HCT116 (cell line): ENCODE measurements around the gene ANO2. TPM values are rescaled to one million over a fixed set of nuclear protein-coding genes. Genes with fewer than 3 reads are reported as not detected.
A peak's percentile ranks its signal among the peaks of the same experiment; 100 is the strongest.

Experiments used
- ATAC-seq: fragments of 200-7000 bp; cut with Tn5 transposase; 2 replicates; pipeline ENCODE4 v1.9.1; 2020; ENCODE audit warnings: mild to moderate bottlenecking, moderate library complexity
- BruUV-seq: library from RNA; stranded (reverse); fragments of 400-500 nt; replicated peaks from 2 replicates; lab custom pipeline; 2021; lab: Mats Ljungman, UMichigan
- CTCF ChIA-PET: fragments of 300-600 bp; sonication (Branson Sonifier 250); formaldehyde crosslinking; loops from one replicate; lab custom pipeline; 2021; ENCODE audit warnings: antibody characterized with exemption; lab: Charles Lee
- POLR2A ChIA-PET: fragments of 300-600, 350-600 bp; sonication (Branson Sonifier 250); formaldehyde crosslinking; loops from one replicate; lab custom pipeline; 2021; ENCODE audit warnings: antibody characterized with exemption; lab: Charles Lee
- RAD21 ChIA-PET, 2 experiments: fragments of 300-600 bp; sonication (Branson Sonifier 250); formaldehyde crosslinking; loops; one replicate each; lab custom pipeline; 2023; ENCODE audit warnings: low total read pairs in 2 of 2; ENCODE audit not compliant: uncharacterized antibody in 2 of 2, unreplicated experiment in 2 of 2, low non-redundant PET in 1 of 2; lab: Charles Lee
- DNase-seq: peaks from one replicate; pipeline ENCODE4 v3.0.0-alpha.2; 2010; ENCODE audit warnings: low read depth, low spot score
- H2AFZ ChIP-seq: fragments of 200-600 bp; shearing (Covaris generic), sonication (generic); 2 replicates; pipeline ENCODE4 v1.6.1; 2017; ENCODE audit warnings: low read depth, mixed run types, mixed read lengths, antibody characterized with exemption, low read length; ENCODE audit not compliant: poor library complexity, severe bottlenecking
- H3K27ac ChIP-seq: 2 replicates; pipeline ENCODE4 v1.5.1; 2012; ENCODE audit warnings: low read depth, low read length
- H3K27me3 ChIP-seq: fragments of 200-600 bp; sonication (generic); 2 replicates; pipeline ENCODE4 v1.6.1; 2016; ENCODE audit warnings: mixed run types, low read length, mixed read lengths; ENCODE audit not compliant: insufficient read depth
- H3K36me3 ChIP-seq, 2 experiments: fragments of 200-500 bp in 1 of 2; fragments of 200-600 bp in 1 of 2; sonication (Bioruptor generic) in 1 of 2; sonication (generic) in 1 of 2; 2 replicates each; pipeline versions ENCODE4 v1.5.1 to v1.6.1; 2014 to 2016; ENCODE audit warnings: low read length in 2 of 2, inconsistent platforms in 1 of 2, mixed read lengths in 1 of 2, mixed run types in 1 of 2; ENCODE audit not compliant: insufficient read depth in 2 of 2, control insufficient read depth in 1 of 2
- H3K4me1 ChIP-seq, 2 experiments: fragments of 200-600 bp in 1 of 2; sonication (generic) in 1 of 2; 2 replicates each; pipeline versions ENCODE4 v1.5.1 to v1.6.1; 2012 to 2017; ENCODE audit warnings: low read length in 2 of 2, inconsistent platforms in 1 of 2, mild to moderate bottlenecking in 1 of 2, mixed read lengths in 1 of 2, mixed run types in 1 of 2, moderate library complexity in 1 of 2; ENCODE audit not compliant: insufficient read depth in 2 of 2, control insufficient read depth in 1 of 2
- H3K4me2 ChIP-seq: fragments of 200-600 bp; sonication (generic); 2 replicates; pipeline ENCODE4 v1.6.1; 2017; ENCODE audit warnings: mixed run types, low read length, mixed read lengths
- H3K4me3 ChIP-seq, 2 experiments: fragments of 200-600 bp in 1 of 2; sonication (generic) in 1 of 2; replicated peaks in 1 of 2; 2 replicates each; pipeline ENCODE4 v1.5.1; 2011 to 2016; ENCODE audit warnings: low read length in 2 of 2, control low read depth in 1 of 2, low read depth in 1 of 2, mild to moderate bottlenecking in 1 of 2, mixed read lengths in 1 of 2, mixed run types in 1 of 2
- H3K79me2 ChIP-seq: fragments of 200-600 bp; sonication (generic); 2 replicates; pipeline ENCODE4 v1.6.1; 2017; ENCODE audit warnings: mild to moderate bottlenecking, mixed run types, low read length, moderate library complexity, mixed read lengths; ENCODE audit not compliant: insufficient read depth
- H3K9ac ChIP-seq: fragments of 200-600 bp; sonication (generic); 2 replicates; pipeline ENCODE4 v1.6.1; 2016; ENCODE audit warnings: low read length, mixed read lengths
- H3K9me2 ChIP-seq: fragments of 200-600 bp; sonication (generic), shearing (Covaris generic); 2 replicates; pipeline ENCODE4 v1.6.1; 2017; ENCODE audit warnings: mixed run types, mild to moderate bottlenecking, moderate library complexity; ENCODE audit not compliant: insufficient read depth
- H3K9me3 ChIP-seq, 2 experiments: fragments of 200-500 bp in 1 of 2; fragments of 200-600 bp in 1 of 2; sonication (Bioruptor generic) in 1 of 2; sonication (generic) in 1 of 2; 2 replicates each; pipeline ENCODE4 v1.6.1; 2014 to 2017; ENCODE audit warnings: low read length in 2 of 2, mixed read lengths in 2 of 2, inconsistent platforms in 1 of 2, low read depth in 1 of 2, mild to moderate bottlenecking in 1 of 2, mixed run types in 1 of 2, moderate library complexity in 1 of 2; ENCODE audit not compliant: control insufficient read depth in 1 of 2, insufficient read depth in 1 of 2
- H4K20me1 ChIP-seq: fragments of 200-600 bp; sonication (generic), shearing (Covaris generic); 2 replicates; pipeline ENCODE4 v1.6.1; 2017; ENCODE audit warnings: mixed run types, mild to moderate bottlenecking, moderate library complexity; ENCODE audit not compliant: insufficient read depth
- CBX3 ChIP-seq: IDR thresholded peaks from 2 replicates; pipeline ENCODE4 v1.6.1; 2012; ENCODE audit warnings: low read depth
- EGR1 ChIP-seq: IDR thresholded peaks from 2 replicates; pipeline ENCODE4 v1.6.1; 2012; ENCODE audit warnings: low read depth
- ELF1 ChIP-seq: IDR thresholded peaks from 2 replicates; pipeline ENCODE4 v1.6.1; 2012; ENCODE audit warnings: low read depth, borderline replicate concordance
- FOSL1 ChIP-seq: IDR thresholded peaks from 2 replicates; pipeline ENCODE4 v1.6.1; 2012; ENCODE audit warnings: low read depth
- JUND ChIP-seq: IDR thresholded peaks from 2 replicates; pipeline ENCODE4 v1.6.1; 2012
- POLR2AphosphoS5 ChIP-seq: IDR thresholded peaks from 2 replicates; pipeline ENCODE4 v1.6.1; 2011; ENCODE audit warnings: mild to moderate bottlenecking, low read depth, low read length, moderate library complexity
- RAD21 ChIP-seq: IDR thresholded peaks from 2 replicates; pipeline ENCODE4 v1.6.1; 2012; ENCODE audit warnings: low read depth, mild to moderate bottlenecking
- SP1 ChIP-seq: IDR thresholded peaks from 2 replicates; pipeline ENCODE4 v1.6.1; 2012; ENCODE audit warnings: low read depth
- SRF ChIP-seq: IDR thresholded peaks from 2 replicates; pipeline ENCODE4 v1.6.1; 2012; ENCODE audit warnings: low read depth
- ZFX ChIP-seq: fragments of 450-650 bp; IDR thresholded peaks from 2 replicates; pipeline ENCODE4 v1.6.1; 2017
- intact Hi-C: fragments of 100-400 bp; cut with micrococcal nuclease; formaldehyde crosslinking; loops from 2 replicates; pipeline ENCODE4 v1.10.0; 2022
- total RNA-seq: library from RNA; stranded (reverse); gene quantifications from one replicate; pipeline ENCODE4 v1.2.1, GENCODE V29; 2021; ENCODE audit not compliant: unreplicated experiment
- TF ChIP-seq, protein P1 (sequence below): IDR thresholded peaks from 2 replicates; pipeline ENCODE4 v1.6.1; 2011; ENCODE audit warnings: mild to moderate bottlenecking, low read length, moderate library complexity; ENCODE audit not compliant: insufficient replicate concordance; ENCODE audit errors: extremely low read depth
- TF ChIP-seq, protein P2 (sequence below): IDR thresholded peaks from 2 replicates; pipeline ENCODE4 v1.6.1; 2012; ENCODE audit warnings: low read depth
- TF ChIP-seq, protein P3 (sequence below): IDR thresholded peaks from 2 replicates; pipeline ENCODE4 v1.6.1; 2012
- TF ChIP-seq, protein P4 (sequence below), 3 experiments: fragments of 200-600 bp in 1 of 3; sonication (generic) in 1 of 3; IDR thresholded peaks in 2 of 3; conservative IDR thresholded peaks in 1 of 3; 2 replicates each; pipeline ENCODE4 v1.5.1; 2012 to 2017; ENCODE audit warnings: low read depth in 2 of 3, low read length in 2 of 3, antibody characterized with exemption in 1 of 3, borderline replicate concordance in 1 of 3, control low read depth in 1 of 3, mild to moderate bottlenecking in 1 of 3, mixed read lengths in 1 of 3, mixed run types in 1 of 3, moderate library complexity in 1 of 3; ENCODE audit not compliant: insufficient read depth in 1 of 3

ANO2 gene
- total RNA-seq, 1 experiment from 2014 or later, result not detected

DNA sequence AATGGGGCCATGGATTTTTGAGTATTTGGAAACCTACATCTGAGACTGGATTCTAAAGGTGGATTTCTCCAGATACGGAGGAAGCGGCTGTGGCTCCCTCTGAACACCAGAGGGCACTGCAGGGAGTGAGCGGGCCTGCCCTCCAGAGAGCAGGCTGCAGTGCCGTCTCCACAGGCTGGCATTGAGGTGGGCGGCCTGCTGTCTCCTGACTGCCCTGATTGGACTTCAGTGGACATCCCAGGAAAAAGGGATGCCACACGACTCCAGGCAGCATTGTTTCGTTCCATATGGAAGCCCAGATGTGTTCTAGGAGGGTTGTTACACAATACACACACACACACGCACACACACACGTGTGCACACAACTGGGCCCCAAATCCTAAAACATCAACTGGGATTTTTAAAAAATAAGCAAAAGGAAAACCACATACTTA lies 20.9 kb upstream of the ANO2 start:
- no peaks in the 10 kb centered on the region for H3K79me2 ChIP-seq
- no peaks in the 10 kb centered on the region; a peak in 1 of 4 replicates for H3K4me1 ChIP-seq
- intact Hi-C loops, result loop anchor here (1.0 kb wide), 1 partner anchor 72 kb away; no protein-coding TSS in a partner anchor
- TF ChIP-seq, protein P1, sequence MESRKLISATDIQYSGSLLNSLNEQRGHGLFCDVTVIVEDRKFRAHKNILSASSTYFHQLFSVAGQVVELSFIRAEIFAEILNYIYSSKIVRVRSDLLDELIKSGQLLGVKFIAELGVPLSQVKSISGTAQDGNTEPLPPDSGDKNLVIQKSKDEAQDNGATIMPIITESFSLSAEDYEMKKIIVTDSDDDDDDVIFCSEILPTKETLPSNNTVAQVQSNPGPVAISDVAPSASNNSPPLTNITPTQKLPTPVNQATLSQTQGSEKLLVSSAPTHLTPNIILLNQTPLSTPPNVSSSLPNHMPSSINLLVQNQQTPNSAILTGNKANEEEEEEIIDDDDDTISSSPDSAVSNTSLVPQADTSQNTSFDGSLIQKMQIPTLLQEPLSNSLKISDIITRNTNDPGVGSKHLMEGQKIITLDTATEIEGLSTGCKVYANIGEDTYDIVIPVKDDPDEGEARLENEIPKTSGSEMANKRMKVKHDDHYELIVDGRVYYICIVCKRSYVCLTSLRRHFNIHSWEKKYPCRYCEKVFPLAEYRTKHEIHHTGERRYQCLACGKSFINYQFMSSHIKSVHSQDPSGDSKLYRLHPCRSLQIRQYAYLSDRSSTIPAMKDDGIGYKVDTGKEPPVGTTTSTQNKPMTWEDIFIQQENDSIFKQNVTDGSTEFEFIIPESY, result no peak
- TF ChIP-seq ELF1 (no peak), ZFX (no peak), POLR2AphosphoS5 (no peak), SP1 (no peak), JUND (no peak), SRF (no peak), RAD21 (peak; percentile 47), FOSL1 (no peak), EGR1 (no peak), CBX3 (no peak)
- TF ChIP-seq, protein P2, sequence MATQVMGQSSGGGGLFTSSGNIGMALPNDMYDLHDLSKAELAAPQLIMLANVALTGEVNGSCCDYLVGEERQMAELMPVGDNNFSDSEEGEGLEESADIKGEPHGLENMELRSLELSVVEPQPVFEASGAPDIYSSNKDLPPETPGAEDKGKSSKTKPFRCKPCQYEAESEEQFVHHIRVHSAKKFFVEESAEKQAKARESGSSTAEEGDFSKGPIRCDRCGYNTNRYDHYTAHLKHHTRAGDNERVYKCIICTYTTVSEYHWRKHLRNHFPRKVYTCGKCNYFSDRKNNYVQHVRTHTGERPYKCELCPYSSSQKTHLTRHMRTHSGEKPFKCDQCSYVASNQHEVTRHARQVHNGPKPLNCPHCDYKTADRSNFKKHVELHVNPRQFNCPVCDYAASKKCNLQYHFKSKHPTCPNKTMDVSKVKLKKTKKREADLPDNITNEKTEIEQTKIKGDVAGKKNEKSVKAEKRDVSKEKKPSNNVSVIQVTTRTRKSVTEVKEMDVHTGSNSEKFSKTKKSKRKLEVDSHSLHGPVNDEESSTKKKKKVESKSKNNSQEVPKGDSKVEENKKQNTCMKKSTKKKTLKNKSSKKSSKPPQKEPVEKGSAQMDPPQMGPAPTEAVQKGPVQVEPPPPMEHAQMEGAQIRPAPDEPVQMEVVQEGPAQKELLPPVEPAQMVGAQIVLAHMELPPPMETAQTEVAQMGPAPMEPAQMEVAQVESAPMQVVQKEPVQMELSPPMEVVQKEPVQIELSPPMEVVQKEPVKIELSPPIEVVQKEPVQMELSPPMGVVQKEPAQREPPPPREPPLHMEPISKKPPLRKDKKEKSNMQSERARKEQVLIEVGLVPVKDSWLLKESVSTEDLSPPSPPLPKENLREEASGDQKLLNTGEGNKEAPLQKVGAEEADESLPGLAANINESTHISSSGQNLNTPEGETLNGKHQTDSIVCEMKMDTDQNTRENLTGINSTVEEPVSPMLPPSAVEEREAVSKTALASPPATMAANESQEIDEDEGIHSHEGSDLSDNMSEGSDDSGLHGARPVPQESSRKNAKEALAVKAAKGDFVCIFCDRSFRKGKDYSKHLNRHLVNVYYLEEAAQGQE, result no peak
- TF ChIP-seq, protein P3, sequence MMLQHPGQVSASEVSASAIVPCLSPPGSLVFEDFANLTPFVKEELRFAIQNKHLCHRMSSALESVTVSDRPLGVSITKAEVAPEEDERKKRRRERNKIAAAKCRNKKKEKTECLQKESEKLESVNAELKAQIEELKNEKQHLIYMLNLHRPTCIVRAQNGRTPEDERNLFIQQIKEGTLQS, result no peak
- TF ChIP-seq, protein P4, sequence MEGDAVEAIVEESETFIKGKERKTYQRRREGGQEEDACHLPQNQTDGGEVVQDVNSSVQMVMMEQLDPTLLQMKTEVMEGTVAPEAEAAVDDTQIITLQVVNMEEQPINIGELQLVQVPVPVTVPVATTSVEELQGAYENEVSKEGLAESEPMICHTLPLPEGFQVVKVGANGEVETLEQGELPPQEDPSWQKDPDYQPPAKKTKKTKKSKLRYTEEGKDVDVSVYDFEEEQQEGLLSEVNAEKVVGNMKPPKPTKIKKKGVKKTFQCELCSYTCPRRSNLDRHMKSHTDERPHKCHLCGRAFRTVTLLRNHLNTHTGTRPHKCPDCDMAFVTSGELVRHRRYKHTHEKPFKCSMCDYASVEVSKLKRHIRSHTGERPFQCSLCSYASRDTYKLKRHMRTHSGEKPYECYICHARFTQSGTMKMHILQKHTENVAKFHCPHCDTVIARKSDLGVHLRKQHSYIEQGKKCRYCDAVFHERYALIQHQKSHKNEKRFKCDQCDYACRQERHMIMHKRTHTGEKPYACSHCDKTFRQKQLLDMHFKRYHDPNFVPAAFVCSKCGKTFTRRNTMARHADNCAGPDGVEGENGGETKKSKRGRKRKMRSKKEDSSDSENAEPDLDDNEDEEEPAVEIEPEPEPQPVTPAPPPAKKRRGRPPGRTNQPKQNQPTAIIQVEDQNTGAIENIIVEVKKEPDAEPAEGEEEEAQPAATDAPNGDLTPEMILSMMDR (IDR thresholded peaks at IDR 0.05 in 2 of 3, conservative IDR thresholded peaks at IDR 0.05 in 1 of 3; ENCODE audit: borderline replicate concordance in 1 of 3, insufficient read depth in 1 of 3, low read depth in 2 of 3, low read length in 2 of 3), result peak; percentile 58 to 90 (median 88); a peak in 5 of 6 replicates
- no peaks in the 10 kb centered on the region for H3K9me3 ChIP-seq
- no peaks in the 10 kb centered on the region for H3K27me3 ChIP-seq
- ChIA-PET RAD21 (no interaction called here), CTCF (interaction anchor here (0.7 to 2.0 kb wide), 5 partner anchors 8 to 74 kb away, joined by 3 to 7 read pairs (median 4); no protein-coding TSS in a partner anchor), POLR2A (no interaction called here)
- DNase-seq (peak; percentile 28), ATAC-seq (peak; percentile 99)
- no peaks in the 10 kb centered on the region for H3K9me2 ChIP-seq
- no peak overlapping the region for H3K4me2 ChIP-seq
- H3K36me3 ChIP-seq, result no peaks in the 10 kb centered on the region
- no TSS peak for BruUV-seq
- H3K9ac ChIP-seq, result no peak overlapping the region
- H3K4me3 ChIP-seq, result no peak overlapping the region
- H3K27ac ChIP-seq, result no peak overlapping the region
- no peaks in the 10 kb centered on the region for H4K20me1 ChIP-seq
- H2AFZ ChIP-seq, result no peak overlapping the region
